ENCODE results near the gene KRT15. TPM values are rescaled to one million over a fixed set of nuclear protein-coding genes. Genes with fewer than 3 reads are reported as not detected.
"Not testable (repeated sequence)": the region's sequence is repeated elsewhere in the genome, so short reads cannot be mapped to it uniquely, and the experiment has no call there.

KRT15 gene
- total RNA-seq, 1 experiment from 2014 or later: 0.13 TPM

- in situ Hi-C loops (cut with HindIII; ENCODE audit: low pct_unique_long_range_greater_than_20kb, low sequenced_read_pairs): no loop called here
Observed at GRCh38 chr17:41547378-41547841, 28.7 kb upstream of the KRT15 start.

GRCh38 chr17:41546819-41547218, 28.1 kb upstream of the KRT15 start:
- in situ Hi-C loops (cut with HindIII; ENCODE audit: low pct_unique_long_range_greater_than_20kb, low sequenced_read_pairs): no loop called here

More at GRCh38 chr17:41547378-41547841, 28.7 kb upstream of the KRT15 start:
- DNase-seq (ENCODE audit: low read depth, low spot score): no peak

DNA sequence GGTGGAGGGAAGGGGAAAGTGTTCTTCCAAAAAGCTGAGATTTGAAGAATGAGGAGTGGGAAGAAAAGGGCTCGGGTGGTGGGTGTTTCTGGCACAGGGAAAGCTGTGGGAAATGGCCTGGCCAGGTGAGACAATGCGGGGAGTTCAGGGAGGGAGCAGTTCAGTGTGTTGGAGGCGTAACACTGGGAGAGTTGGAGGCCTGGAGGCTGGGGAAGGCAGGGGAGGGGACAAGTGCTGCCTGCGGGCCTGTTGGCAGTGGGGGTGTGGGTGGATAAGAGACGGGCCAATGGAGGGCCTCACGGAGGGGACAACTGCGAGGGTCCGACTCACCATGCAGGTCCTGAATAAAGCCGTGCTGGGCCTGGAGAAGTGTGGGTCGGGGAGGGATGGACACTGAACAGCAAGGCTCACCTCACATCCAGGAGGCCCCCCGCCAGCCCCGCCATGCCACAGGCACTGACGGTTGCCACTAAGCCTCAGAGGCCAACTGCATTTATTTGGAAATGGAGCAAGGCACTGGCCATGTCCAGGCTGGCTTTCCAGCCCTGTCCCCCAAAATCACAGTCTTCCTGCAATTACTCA, 27.2 kb upstream of the KRT15 start:
- no peak for DNase-seq (ENCODE audit: low read depth, low spot score)
- in situ Hi-C loops (cut with HindIII; ENCODE audit: low pct_unique_long_range_greater_than_20kb, low sequenced_read_pairs): no loop called here

More at GRCh38 chr17:41546819-41547218, 28.1 kb upstream of the KRT15 start:
- DNase-seq (ENCODE audit: low read depth, low spot score): no peak

DNA sequence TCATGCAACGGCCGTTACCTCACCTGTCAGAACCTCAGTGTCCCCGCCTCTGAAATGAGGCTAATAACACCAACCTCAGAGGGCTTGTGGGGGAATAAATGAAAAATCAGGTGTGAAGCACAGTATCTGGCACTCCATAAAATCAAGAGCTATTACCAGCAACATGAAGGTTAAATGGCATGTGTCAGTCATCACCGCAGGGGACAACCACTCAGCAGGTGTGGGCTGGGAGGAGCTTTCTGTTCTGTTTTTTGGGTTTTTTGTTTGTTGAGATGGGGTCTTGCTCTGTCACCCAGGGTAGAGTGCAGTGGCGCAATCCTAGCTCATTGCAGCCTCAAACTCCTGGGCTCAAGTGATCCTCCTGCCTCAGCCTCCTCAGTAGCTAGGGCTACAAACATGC, 26.2 kb upstream of the KRT15 start:
- in situ Hi-C loops (cut with HindIII; ENCODE audit: low pct_unique_long_range_greater_than_20kb, low sequenced_read_pairs): no loop called here

DNA sequence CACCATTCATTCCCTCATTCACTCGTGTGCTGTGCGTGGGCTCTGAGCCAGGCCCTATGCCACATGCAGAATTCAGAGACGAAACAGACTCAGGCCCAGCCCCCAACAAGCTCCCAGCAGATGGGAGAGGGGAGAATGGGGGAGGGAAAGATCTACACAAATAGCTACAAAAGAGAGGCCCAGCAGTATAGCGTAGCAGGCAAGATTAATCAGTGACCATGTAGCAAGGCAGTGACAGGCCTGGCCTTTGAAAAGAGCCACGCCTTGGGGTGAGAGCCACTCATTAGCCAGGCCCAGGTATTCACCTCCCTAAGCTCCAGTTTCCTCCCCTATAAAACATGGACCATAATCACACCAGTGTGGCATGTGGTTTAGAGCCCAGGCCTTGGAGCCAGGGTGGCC, 25.8 kb upstream of the KRT15 start:
- in situ Hi-C loops (cut with HindIII; ENCODE audit: low pct_unique_long_range_greater_than_20kb, low sequenced_read_pairs): no loop called here
- no peak for DNase-seq (ENCODE audit: low read depth, low spot score)

More for the DNA sequence above, 26.2 kb upstream of the KRT15 start:
- DNase-seq (ENCODE audit: low read depth, low spot score): no peak

GRCh38 chr17:41542786-41543185, 24.1 kb upstream of the KRT15 start:
- in situ Hi-C loops (cut with HindIII; ENCODE audit: low pct_unique_long_range_greater_than_20kb, low sequenced_read_pairs); DNase-seq (ENCODE audit: low read depth, low spot score): not testable (repeated sequence)

- DNase-seq (ENCODE audit: low read depth, low spot score): no peak
- in situ Hi-C loops (cut with HindIII; ENCODE audit: low pct_unique_long_range_greater_than_20kb, low sequenced_read_pairs): no loop called here
Observed at GRCh38 chr17:41542357-41542756, 23.7 kb upstream of the KRT15 start.

DNA sequence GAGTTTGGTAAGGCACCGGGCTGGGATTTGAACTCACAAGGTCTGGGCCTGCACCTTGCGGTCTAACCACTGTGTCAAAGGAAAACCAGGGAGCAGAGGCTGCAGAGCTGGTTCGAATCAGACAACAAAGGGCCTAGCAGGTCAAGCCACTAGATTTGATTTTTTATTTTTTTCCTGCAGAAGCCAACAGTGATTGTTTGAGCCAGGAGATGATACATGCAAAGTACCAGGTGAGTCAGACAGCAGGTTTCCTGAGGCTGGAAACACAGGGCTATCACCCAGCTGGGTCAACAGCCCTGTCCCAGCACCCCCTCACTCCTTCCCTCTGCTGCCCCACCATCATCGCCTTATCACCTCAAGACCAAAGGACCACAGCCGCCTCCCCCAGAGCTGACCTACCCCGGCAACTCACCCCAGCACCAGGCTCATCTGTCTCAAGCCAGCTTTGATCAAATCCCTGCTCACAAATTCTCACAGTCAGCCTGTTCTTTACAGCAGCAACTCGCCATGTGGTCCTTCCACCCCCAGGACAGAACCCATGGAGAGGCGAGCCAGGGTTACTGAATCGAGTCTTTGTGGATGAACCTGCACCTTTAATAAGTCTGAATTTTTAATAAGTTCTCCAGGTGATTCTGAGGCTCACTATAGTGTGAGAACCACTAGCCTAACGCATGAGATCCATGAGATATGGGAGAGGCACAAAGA, 22.4 kb upstream of the KRT15 start:
- in situ Hi-C loops (cut with HindIII; ENCODE audit: low pct_unique_long_range_greater_than_20kb, low sequenced_read_pairs): no loop called here
- no peak for DNase-seq (ENCODE audit: low read depth, low spot score)

DNA sequence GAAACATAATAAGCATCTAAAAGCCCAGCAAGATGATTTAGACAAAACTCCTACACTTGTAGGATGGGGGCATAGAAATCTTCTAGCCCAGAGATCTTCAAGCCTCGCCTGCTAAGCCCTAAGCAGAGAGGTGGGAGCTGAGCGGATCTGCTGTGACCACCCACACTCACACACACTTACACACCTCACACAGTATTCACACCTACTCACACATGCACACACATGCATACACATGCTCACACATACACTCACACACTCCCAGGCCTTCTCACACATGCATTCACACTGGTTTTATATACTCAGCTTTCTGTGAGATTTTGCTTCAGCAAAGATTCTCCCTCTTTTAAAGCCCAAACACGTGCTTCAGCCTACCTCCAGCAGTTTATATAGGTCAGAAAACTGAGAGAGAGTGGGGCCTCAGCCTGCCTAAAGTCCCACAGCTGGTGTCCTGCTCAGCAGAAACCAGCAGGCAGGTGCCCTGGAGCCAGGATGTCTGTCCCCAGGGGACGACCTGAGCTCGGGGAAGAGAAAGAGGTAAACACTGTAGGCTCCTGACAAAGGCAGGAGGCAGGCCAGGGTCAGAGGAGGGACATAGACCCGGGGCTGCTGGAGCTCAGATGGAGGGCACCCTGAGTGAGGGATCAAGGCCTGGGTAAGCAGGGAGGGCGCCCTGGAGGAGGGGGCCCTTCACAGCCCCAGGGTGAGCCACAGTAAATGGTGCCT, 21.4 kb upstream of the KRT15 start:
- no peak for DNase-seq (ENCODE audit: low read depth, low spot score)
- in situ Hi-C loops (cut with HindIII; ENCODE audit: low pct_unique_long_range_greater_than_20kb, low sequenced_read_pairs): no loop called here

DNA sequence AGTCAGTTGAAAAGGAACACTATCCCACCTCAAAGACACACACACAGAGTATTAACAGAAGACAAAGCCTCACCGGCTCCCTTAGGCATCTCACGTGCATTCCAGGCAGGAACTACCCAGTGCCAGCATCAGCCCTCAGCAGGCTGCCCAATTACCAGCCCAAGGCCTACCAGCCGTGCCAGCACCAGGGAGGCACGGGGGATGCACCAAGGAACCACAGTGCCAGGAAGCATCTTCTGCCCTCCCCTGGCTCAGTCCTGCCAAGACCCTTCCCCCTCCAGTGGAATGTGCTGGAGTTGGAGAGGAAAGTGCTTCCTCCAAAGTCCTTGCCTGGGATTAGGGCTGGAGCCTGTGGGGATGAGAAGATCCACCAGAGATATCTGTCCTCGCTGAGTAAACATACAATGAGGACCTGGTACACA, 20.4 kb upstream of the KRT15 start:
- DNase-seq (ENCODE audit: low read depth, low spot score): peak; percentile 30
- in situ Hi-C loops (cut with HindIII; ENCODE audit: low pct_unique_long_range_greater_than_20kb, low sequenced_read_pairs): no loop called here

GRCh38 chr17:41538565-41538991, 19.9 kb upstream of the KRT15 start:
- in situ Hi-C loops (cut with HindIII; ENCODE audit: low pct_unique_long_range_greater_than_20kb, low sequenced_read_pairs): no loop called here
- DNase-seq (ENCODE audit: low read depth, low spot score): no peak

DNA sequence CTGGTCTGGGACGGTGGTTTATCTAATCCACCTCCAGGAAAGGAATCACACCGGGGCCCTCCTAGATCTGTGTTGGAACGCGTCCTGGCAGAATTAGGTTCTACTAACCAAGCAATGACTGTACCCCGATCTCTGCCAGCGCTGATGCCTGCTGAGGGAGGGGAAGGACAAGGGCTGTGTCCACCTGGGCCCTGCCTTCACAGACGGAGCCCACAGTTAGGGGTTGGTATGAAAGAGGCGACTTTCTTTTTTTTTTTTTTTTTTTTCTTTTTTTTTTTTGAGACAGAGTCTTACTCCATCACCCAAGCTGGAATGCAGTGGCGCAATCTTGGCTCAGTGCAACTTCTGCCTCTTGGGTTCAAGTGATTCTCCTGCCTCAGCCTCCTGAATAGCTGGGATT, 19.3 kb upstream of the KRT15 start:
- in situ Hi-C loops (cut with HindIII; ENCODE audit: low pct_unique_long_range_greater_than_20kb, low sequenced_read_pairs): no loop called here
- DNase-seq (ENCODE audit: low read depth, low spot score): no peak

DNA sequence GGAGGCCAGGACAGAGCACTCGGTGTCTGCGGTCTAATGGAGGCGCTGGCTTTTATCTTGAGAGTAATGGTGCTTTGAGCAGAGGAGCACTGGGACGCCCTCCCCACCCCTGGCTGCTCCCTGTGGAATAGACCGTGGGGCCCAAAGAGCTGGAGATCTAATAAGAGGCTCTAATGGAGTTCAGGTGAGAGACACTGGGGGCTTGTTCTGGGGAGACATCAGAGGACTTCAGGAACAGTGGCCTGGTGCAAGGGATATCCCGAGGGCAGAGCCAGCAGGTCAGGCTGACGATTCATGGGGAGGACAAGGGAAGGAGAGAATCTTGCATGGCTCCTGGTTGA, 18.9 kb upstream of the KRT15 start:
- no peak for DNase-seq (ENCODE audit: low read depth, low spot score)
- in situ Hi-C loops (cut with HindIII; ENCODE audit: low pct_unique_long_range_greater_than_20kb, low sequenced_read_pairs): no loop called here

- in situ Hi-C loops (cut with HindIII; ENCODE audit: low pct_unique_long_range_greater_than_20kb, low sequenced_read_pairs): no loop called here
- DNase-seq (ENCODE audit: low read depth, low spot score): no peak
Observed at GRCh38 chr17:41536741-41537613, 18.3 kb upstream of the KRT15 start.

- no peak for DNase-seq (ENCODE audit: low read depth, low spot score)
- in situ Hi-C loops (cut with HindIII; ENCODE audit: low pct_unique_long_range_greater_than_20kb, low sequenced_read_pairs): no loop called here
Observed at GRCh38 chr17:41535764-41536481, 17.2 kb upstream of the KRT15 start.

GRCh38 chr17:41534899-41535546, 16.3 kb upstream of the KRT15 start:
- in situ Hi-C loops (cut with HindIII; ENCODE audit: low pct_unique_long_range_greater_than_20kb, low sequenced_read_pairs): no loop called here
- DNase-seq (ENCODE audit: low read depth, low spot score): no peak

DNA sequence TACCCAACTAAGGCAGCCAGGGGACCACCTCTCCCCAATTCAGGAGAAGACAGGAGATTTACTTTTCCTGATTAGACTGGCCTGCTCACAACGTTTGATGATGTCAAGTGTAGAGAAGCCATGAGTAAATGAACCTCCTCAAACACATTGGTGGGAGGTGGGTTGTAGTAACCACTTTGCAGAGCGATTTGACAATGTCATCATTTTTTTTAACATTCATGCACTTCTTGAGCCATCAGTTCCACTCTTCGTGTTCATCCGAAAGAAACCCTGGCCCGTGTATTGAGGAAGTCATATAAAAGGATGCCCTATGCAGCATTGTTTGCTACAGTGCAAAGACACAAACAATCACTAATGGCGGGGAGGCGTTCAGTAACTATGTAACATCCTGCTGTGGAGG, 14.9 kb upstream of the KRT15 start:
- no peak for DNase-seq (ENCODE audit: low read depth, low spot score)
- in situ Hi-C loops (cut with HindIII; ENCODE audit: low pct_unique_long_range_greater_than_20kb, low sequenced_read_pairs): no loop called here
